GM20431 (cell line): ENCODE measurements around the gene TTC36.
"Not testable (repeated sequence)": the region's sequence is repeated elsewhere in the genome, so short reads cannot be mapped to it uniquely, and the experiment has no call there.

Source experiments
- in situ Hi-C: fragments of 300-500 bp; cut with MseI, MboI; formaldehyde crosslinking; loops from one replicate; pipeline ENCODE4 v1.15.0; 2020; ENCODE audit warnings: low sequenced_read_pairs; ENCODE audit not compliant: unreplicated experiment

Gene TTC36

GRCh38 chr11:118530683-118531596, 3.7 kb downstream of the TTC36 start, which contains the start of gene TMEM25:
Gene TMEM25 (plus strand): TSS chr11:118531192. CDS start chr11:118531802, 610 bp downstream.
- in situ Hi-C loops, result no loop called here

GRCh38 chr11:118531597-118532084, 4.4 kb downstream of the TTC36 start:
- in situ Hi-C loops, result no loop called here

- in situ Hi-C loops, result no loop called here
Measured at GRCh38 chr11:118532091-118532490, 4.8 kb downstream of the TTC36 start.

GRCh38 chr11:118532852-118533768, 5.8 kb downstream of the TTC36 start:
- in situ Hi-C loops, result no loop called here

GRCh38 chr11:118533769-118534729, 6.8 kb downstream of the TTC36 start:
- in situ Hi-C loops, result no loop called here

- in situ Hi-C loops, result no loop called here
Measured at GRCh38 chr11:118535261-118535660, 8.0 kb downstream of the TTC36 start.

GRCh38 chr11:118536726-118537125, 9.5 kb downstream of the TTC36 start:
- in situ Hi-C loops, result no loop called here

- in situ Hi-C loops, result no loop called here
Measured at GRCh38 chr11:118537409-118537980, 10.2 kb downstream of the TTC36 start.

GRCh38 chr11:118544010-118544646, 16.9 kb downstream of the TTC36 start:
- in situ Hi-C loops, result no loop called here

GRCh38 chr11:118544647-118545010, 17.4 kb downstream of the TTC36 start:
- in situ Hi-C loops, result no loop called here

GRCh38 chr11:118545533-118545932, 18.3 kb downstream of the TTC36 start:
- in situ Hi-C loops, result no loop called here

GRCh38 chr11:118547132-118547531, 19.9 kb downstream of the TTC36 start:
- in situ Hi-C loops, result no loop called here

- in situ Hi-C loops, result no loop called here
Measured at GRCh38 chr11:118552341-118552740, 25.1 kb downstream of the TTC36 start.

GRCh38 chr11:118560806-118561205, 33.5 kb downstream of the TTC36 start:
- in situ Hi-C loops, result no loop called here

- in situ Hi-C loops, result no loop called here
Measured at GRCh38 chr11:118565051-118565450, 37.8 kb downstream of the TTC36 start.

GRCh38 chr11:118569670-118570069, 42.4 kb downstream of the TTC36 start:
- in situ Hi-C loops, result no loop called here

- in situ Hi-C loops, result no loop called here
Measured at GRCh38 chr11:118570787-118571186, 43.5 kb downstream of the TTC36 start.

- in situ Hi-C loops, result not testable (repeated sequence)
Measured at GRCh38 chr11:118571701-118572060, 44.4 kb downstream of the TTC36 start.
